HEK293 (cell line): ENCODE results near the gene VEZT.

Experiments
- GLI4 ChIP-seq: fragments of 450-650 bp; formaldehyde crosslinking; IDR thresholded peaks from 2 replicates; pipeline ENCODE4 v1.5.1; 2016; ENCODE audit warnings: missing biosample characterization, missing genetic modification characterization
- INSM2 ChIP-seq: fragments of 450-650 bp; formaldehyde crosslinking; IDR thresholded peaks from 2 replicates; pipeline ENCODE4 v1.5.1; 2016; ENCODE audit warnings: missing biosample characterization, missing genetic modification characterization
- PRDM10 ChIP-seq: fragments of 450-650 bp; formaldehyde crosslinking; IDR thresholded peaks from 2 replicates; pipeline ENCODE4 v1.5.1; 2016; ENCODE audit warnings: missing biosample characterization, missing genetic modification characterization
- RBAK ChIP-seq: fragments of 450-650 bp; formaldehyde crosslinking; IDR thresholded peaks from 2 replicates; pipeline ENCODE4 v1.5.1; 2016; ENCODE audit warnings: missing biosample characterization, missing genetic modification characterization
- ZBTB21 ChIP-seq: fragments of 450-650 bp; formaldehyde crosslinking; IDR thresholded peaks from 2 replicates; pipeline ENCODE4 v1.5.1; 2017; ENCODE audit warnings: missing biosample characterization, missing genetic modification characterization
- ZBTB26 ChIP-seq: fragments of 450-650 bp; formaldehyde crosslinking; optimal IDR thresholded peaks from 2 replicates; pipeline ENCODE3; 2016; ENCODE audit warnings: missing biosample characterization, mild to moderate bottlenecking, missing genetic modification characterization
- ZBTB44 ChIP-seq: fragments of 450-650 bp; IDR thresholded peaks from 2 replicates; pipeline ENCODE4 v1.5.1; 2018; ENCODE audit warnings: missing biosample characterization, mild to moderate bottlenecking, missing genetic modification characterization
- ZEB2 ChIP-seq: fragments of 450-650 bp; formaldehyde crosslinking; IDR thresholded peaks from 2 replicates; pipeline ENCODE4 v1.5.1; 2016; ENCODE audit warnings: missing biosample characterization, missing genetic modification characterization
- ZIC2 ChIP-seq: fragments of 450-650 bp; formaldehyde crosslinking; IDR thresholded peaks from 2 replicates; pipeline ENCODE4 v1.5.1; 2016; ENCODE audit warnings: missing biosample characterization, missing genetic modification characterization
- ZNF138 ChIP-seq: fragments of 450-650 bp; formaldehyde crosslinking; IDR thresholded peaks from 2 replicates; pipeline ENCODE4 v1.5.1; 2016; ENCODE audit warnings: missing biosample characterization, missing genetic modification characterization, borderline replicate concordance
- ZNF140 ChIP-seq: fragments of 450-650 bp; formaldehyde crosslinking; IDR thresholded peaks from 2 replicates; pipeline ENCODE4 v1.5.1; 2016; ENCODE audit warnings: missing biosample characterization, missing genetic modification characterization
- ZNF155 ChIP-seq: fragments of 450-650 bp; formaldehyde crosslinking; IDR thresholded peaks from 2 replicates; pipeline ENCODE4 v1.5.1; 2016; ENCODE audit warnings: missing biosample characterization, missing genetic modification characterization
- ZNF16 ChIP-seq: fragments of 450-650 bp; formaldehyde crosslinking; IDR thresholded peaks from 2 replicates; pipeline ENCODE4 v1.5.1; 2016; ENCODE audit warnings: low read depth, missing biosample characterization, missing genetic modification characterization
- ZNF174 ChIP-seq: fragments of 450-650 bp; formaldehyde crosslinking; IDR thresholded peaks from 2 replicates; pipeline ENCODE4 v1.5.0; 2017; ENCODE audit warnings: missing biosample characterization, mild to moderate bottlenecking, missing genetic modification characterization
- ZNF184 ChIP-seq: fragments of 450-650 bp; IDR thresholded peaks from 2 replicates; pipeline ENCODE4 v1.5.1; 2018; ENCODE audit warnings: missing biosample characterization, mild to moderate bottlenecking, missing genetic modification characterization
- ZNF202 ChIP-seq: fragments of 450-650 bp; formaldehyde crosslinking; IDR thresholded peaks from 2 replicates; pipeline ENCODE4 v1.5.1; 2016; ENCODE audit warnings: missing biosample characterization, missing genetic modification characterization, borderline replicate concordance
- ZNF24 ChIP-seq: fragments of 450-650 bp; formaldehyde crosslinking; IDR thresholded peaks from 2 replicates; pipeline ENCODE4 v1.5.1; 2016; ENCODE audit warnings: missing biosample characterization, missing genetic modification characterization
- ZNF549 ChIP-seq: fragments of 450-650 bp; IDR thresholded peaks from 2 replicates; pipeline ENCODE4 v1.5.1; 2018; ENCODE audit warnings: missing biosample characterization, missing genetic modification characterization, mild to moderate bottlenecking, inconsistent platforms, moderate library complexity
- ZNF600 ChIP-seq: fragments of 450-650 bp; formaldehyde crosslinking; IDR thresholded peaks from 2 replicates; pipeline ENCODE4 v1.5.1; 2016; ENCODE audit warnings: missing biosample characterization, missing genetic modification characterization
- ZNF623 ChIP-seq: fragments of 450-650 bp; formaldehyde crosslinking; IDR thresholded peaks from 2 replicates; pipeline ENCODE4 v1.5.1; 2016; ENCODE audit warnings: missing biosample characterization, missing genetic modification characterization
- ZNF629 ChIP-seq: fragments of 450-650 bp; formaldehyde crosslinking; IDR thresholded peaks from 2 replicates; pipeline ENCODE4 v1.5.1; 2017; ENCODE audit warnings: missing biosample characterization, missing genetic modification characterization
- ZNF654 ChIP-seq: fragments of 450-650 bp; formaldehyde crosslinking; IDR thresholded peaks from 2 replicates; pipeline ENCODE4 v1.5.1; 2016; ENCODE audit warnings: low read depth, missing biosample characterization, missing genetic modification characterization
- ZNF658 ChIP-seq: fragments of 450-650 bp; formaldehyde crosslinking; IDR thresholded peaks from 2 replicates; pipeline ENCODE4; 2016; ENCODE audit warnings: missing biosample characterization, missing genetic modification characterization
- ZNF776 ChIP-seq: fragments of 450-650 bp; formaldehyde crosslinking; IDR thresholded peaks from 2 replicates; pipeline ENCODE4 v1.5.0; 2017; ENCODE audit warnings: missing biosample characterization, missing genetic modification characterization, borderline replicate concordance
- ZNF837 ChIP-seq: fragments of 450-650 bp; formaldehyde crosslinking; IDR thresholded peaks from 2 replicates; pipeline ENCODE4 v1.5.1; 2016; ENCODE audit warnings: missing biosample characterization, missing genetic modification characterization
- TF ChIP-seq, protein P1 (sequence below): fragments of 450-650 bp; formaldehyde crosslinking; IDR thresholded peaks from 2 replicates; pipeline ENCODE4 v1.5.1; 2016; ENCODE audit warnings: missing biosample characterization, missing genetic modification characterization, borderline replicate concordance
- TF ChIP-seq, protein P2 (sequence below): fragments of 450-650 bp; formaldehyde crosslinking; IDR thresholded peaks from 2 replicates; pipeline ENCODE4 v1.5.1; 2016; ENCODE audit warnings: missing biosample characterization, missing genetic modification characterization, low read depth

Gene VEZT

GRCh38 chr12:95217377-95218149 is at the start of gene VEZT, which contains the start of gene FGD6 (continued):
- TF ChIP-seq, protein P1, sequence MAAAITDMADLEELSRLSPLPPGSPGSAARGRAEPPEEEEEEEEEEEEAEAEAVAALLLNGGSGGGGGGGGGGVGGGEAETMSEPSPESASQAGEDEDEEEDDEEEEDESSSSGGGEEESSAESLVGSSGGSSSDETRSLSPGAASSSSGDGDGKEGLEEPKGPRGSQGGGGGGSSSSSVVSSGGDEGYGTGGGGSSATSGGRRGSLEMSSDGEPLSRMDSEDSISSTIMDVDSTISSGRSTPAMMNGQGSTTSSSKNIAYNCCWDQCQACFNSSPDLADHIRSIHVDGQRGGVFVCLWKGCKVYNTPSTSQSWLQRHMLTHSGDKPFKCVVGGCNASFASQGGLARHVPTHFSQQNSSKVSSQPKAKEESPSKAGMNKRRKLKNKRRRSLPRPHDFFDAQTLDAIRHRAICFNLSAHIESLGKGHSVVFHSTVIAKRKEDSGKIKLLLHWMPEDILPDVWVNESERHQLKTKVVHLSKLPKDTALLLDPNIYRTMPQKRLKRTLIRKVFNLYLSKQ (tag by site-specific recombination), result no peak
- TF ChIP-seq ZNF202 (no peak), ZNF658 (no peak), ZNF549 (no peak), ZBTB26 (tag by site-specific recombination) (peak; percentile 98), ZNF623 (peak; percentile 46), ZNF654 (tag by site-specific recombination) (0 out of 2 replicates have a peak, but pooled peaks have one; percentile 5), INSM2 (peak; percentile 76), PRDM10 (tag by site-specific recombination) (no peak; the same call in 1 of the 2 replicates), ZNF140 (tag by site-specific recombination) (no peak), ZNF837 (tag by site-specific recombination) (no peak), ZNF138 (tag by site-specific recombination) (no peak), ZBTB21 (tag by site-specific recombination) (peak; percentile 94), ZIC2 (tag by site-specific recombination) (peak; percentile 71; the same call in 1 of the 2 replicates), GLI4 (tag by site-specific recombination) (peak; percentile 77; the same call in 1 of the 2 replicates), ZNF776 (tag by site-specific recombination) (no peak), ZNF174 (no peak), ZNF600 (tag by site-specific recombination) (peak; percentile 95), ZNF184 (tag by site-specific recombination) (no peak), RBAK (tag by site-specific recombination) (no peak), ZNF629 (tag by site-specific recombination) (peak; percentile 95), ZNF155 (no peak), ZNF16 (tag by site-specific recombination) (no peak), ZEB2 (peak; percentile 99), ZBTB44 (tag by site-specific recombination) (peak; percentile 69), ZNF24 (tag by site-specific recombination) (peak; percentile 89)
- TF ChIP-seq, protein P2, sequence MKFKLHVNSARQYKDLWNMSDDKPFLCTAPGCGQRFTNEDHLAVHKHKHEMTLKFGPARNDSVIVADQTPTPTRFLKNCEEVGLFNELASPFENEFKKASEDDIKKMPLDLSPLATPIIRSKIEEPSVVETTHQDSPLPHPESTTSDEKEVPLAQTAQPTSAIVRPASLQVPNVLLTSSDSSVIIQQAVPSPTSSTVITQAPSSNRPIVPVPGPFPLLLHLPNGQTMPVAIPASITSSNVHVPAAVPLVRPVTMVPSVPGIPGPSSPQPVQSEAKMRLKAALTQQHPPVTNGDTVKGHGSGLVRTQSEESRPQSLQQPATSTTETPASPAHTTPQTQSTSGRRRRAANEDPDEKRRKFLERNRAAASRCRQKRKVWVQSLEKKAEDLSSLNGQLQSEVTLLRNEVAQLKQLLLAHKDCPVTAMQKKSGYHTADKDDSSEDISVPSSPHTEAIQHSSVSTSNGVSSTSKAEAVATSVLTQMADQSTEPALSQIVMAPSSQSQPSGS (tag by site-specific recombination), result no peak
